ENCODE measurements around the gene PRODH2.

PRODH2 gene, protein sequence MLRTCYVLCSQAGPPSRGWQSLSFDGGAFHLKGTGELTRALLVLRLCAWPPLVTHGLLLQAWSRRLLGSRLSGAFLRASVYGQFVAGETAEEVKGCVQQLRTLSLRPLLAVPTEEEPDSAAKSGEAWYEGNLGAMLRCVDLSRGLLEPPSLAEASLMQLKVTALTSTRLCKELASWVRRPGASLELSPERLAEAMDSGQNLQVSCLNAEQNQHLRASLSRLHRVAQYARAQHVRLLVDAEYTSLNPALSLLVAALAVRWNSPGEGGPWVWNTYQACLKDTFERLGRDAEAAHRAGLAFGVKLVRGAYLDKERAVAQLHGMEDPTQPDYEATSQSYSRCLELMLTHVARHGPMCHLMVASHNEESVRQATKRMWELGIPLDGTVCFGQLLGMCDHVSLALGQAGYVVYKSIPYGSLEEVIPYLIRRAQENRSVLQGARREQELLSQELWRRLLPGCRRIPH

DNA sequence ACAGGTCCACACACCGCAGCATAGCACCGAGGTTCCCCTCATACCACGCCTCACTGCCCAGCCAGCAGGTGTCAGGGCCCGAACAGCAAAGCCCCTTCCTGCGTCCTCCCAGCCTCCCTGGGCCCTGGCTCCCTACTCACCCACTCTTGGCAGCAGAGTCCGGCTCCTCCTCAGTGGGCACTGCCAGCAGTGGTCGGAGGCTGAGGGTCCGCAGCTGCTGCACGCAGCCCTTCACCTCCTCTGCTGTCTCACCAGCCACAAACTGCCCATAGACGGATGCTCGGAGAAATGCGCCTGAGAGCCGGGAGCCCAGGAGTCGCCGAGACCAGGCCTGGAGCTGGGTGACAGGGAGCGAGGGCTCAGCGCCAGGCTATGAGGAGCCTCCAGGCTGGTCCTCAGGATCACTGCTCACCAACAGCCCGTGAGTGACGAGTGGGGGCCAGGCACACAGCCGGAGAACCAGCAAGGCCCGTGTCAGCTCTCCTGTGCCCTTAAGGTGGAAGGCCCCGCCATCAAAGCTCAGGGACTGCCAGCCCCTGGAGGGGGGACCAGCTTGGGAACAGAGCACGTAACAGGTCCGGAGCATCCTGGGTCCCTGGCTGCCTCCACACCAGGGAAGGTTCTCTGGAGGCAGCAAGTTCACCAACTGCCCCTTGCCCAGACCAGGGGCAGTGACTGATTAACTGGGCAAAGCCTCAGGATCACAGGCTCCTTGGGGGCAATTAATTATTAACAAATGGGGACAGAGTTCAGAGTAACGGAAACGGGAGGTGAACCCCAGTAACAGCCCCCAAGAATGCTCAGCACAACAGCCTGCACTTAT is at the start of gene PRODH2:
PRODH2 (minus strand) TSS at position 626 of the 823 bp plus-strand sequence; CDS start at position 586, 40 bp downstream.
- Histone ChIP-seq H2AFZ (ENCODE audit: low read length) (no peak within 1 kb of the TSS), H3K27me3 (ENCODE audit: insufficient read depth, low read length) (no peaks in the 10 kb centered on the region; the same call in 1 of the 2 replicates), H3K27ac (ENCODE audit: low read depth, low read length, poor library complexity, severe bottlenecking) (no peak within 1 kb of the TSS), H3K36me3 (ENCODE audit: insufficient read depth, low read length) (no peaks in the 10 kb centered on the region), H4K20me1 (ENCODE audit: insufficient read depth, low read length) (no peaks in the 10 kb centered on the region), H3F3A (ENCODE audit: insufficient read depth, low read length) (no peaks in the 10 kb centered on the region), H3K9ac (ENCODE audit: low read length) (no peak within 1 kb of the TSS), H3K9me2 (ENCODE audit: low read depth, low read length) (no peaks in the 10 kb centered on the region), H3K4me2 (ENCODE audit: low read length) (no peak within 1 kb of the TSS), H3K79me2 (ENCODE audit: insufficient read depth, low read length) (no peaks in the 10 kb centered on the region), H3K9me3 (ENCODE audit: low read length) (no peaks in the 10 kb centered on the region), H3K4me1 (ENCODE audit: insufficient read depth, low read length, severe bottlenecking) (no peaks in the 10 kb centered on the region), H3K4me3 (ENCODE audit: low read depth, low read length, poor library complexity, severe bottlenecking) (no peak within 1 kb of the TSS)
- TF ChIP-seq, protein P1, sequence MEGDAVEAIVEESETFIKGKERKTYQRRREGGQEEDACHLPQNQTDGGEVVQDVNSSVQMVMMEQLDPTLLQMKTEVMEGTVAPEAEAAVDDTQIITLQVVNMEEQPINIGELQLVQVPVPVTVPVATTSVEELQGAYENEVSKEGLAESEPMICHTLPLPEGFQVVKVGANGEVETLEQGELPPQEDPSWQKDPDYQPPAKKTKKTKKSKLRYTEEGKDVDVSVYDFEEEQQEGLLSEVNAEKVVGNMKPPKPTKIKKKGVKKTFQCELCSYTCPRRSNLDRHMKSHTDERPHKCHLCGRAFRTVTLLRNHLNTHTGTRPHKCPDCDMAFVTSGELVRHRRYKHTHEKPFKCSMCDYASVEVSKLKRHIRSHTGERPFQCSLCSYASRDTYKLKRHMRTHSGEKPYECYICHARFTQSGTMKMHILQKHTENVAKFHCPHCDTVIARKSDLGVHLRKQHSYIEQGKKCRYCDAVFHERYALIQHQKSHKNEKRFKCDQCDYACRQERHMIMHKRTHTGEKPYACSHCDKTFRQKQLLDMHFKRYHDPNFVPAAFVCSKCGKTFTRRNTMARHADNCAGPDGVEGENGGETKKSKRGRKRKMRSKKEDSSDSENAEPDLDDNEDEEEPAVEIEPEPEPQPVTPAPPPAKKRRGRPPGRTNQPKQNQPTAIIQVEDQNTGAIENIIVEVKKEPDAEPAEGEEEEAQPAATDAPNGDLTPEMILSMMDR (IDR thresholded peaks at IDR 0.05; ENCODE audit: low read length), result no peak
- no peak for TF ChIP-seq EZH2 (IDR thresholded peaks at IDR 0.05; ENCODE audit: borderline replicate concordance, low read length)

DNA sequence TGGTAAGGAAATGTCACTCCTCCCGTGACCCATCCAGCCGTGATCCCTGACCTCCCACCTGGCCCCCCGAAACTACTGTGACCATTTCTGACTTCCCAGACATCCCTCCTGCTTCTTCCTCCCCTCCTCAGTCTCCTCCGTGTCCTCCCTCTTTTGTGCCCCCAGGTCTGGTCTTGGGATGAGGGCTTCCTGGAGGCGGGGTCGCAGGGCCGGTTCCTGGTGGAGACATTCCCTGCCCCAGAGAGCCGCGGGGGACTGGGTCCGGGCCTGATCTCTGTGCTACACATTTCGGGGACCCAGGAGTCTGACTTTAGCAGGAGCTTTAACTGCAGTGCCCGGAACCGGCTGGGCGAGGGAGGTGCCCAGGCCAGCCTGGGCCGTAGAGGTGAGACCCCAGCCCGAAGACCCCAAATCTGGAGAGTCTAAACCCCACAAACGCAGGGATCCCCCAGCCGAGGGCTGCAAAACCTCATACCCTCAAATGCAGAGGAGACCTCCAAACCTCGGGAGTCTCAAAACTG is 49.1 kb upstream of the PRODH2 start:
- Histone ChIP-seq H3K4me3 (ENCODE audit: low read depth, low read length, poor library complexity, severe bottlenecking) (no peak overlapping the region), H3K9me3 (ENCODE audit: low read length) (no peaks in the 10 kb centered on the region), H3K4me1 (ENCODE audit: insufficient read depth, low read length, severe bottlenecking) (peaks cover 7% of the 10 kb centered on the region), H3K9me2 (ENCODE audit: low read depth, low read length) (no peaks in the 10 kb centered on the region), H3K9ac (ENCODE audit: low read length) (no peak overlapping the region), H3F3A (ENCODE audit: insufficient read depth, low read length) (no peaks in the 10 kb centered on the region), H4K20me1 (ENCODE audit: insufficient read depth, low read length) (no peaks in the 10 kb centered on the region), H3K27me3 (ENCODE audit: insufficient read depth, low read length) (no peaks in the 10 kb centered on the region; the same call in 1 of the 2 replicates), H3K79me2 (ENCODE audit: insufficient read depth, low read length) (no peaks in the 10 kb centered on the region), H3K27ac (ENCODE audit: low read depth, low read length, poor library complexity, severe bottlenecking) (no peak overlapping the region), H3K4me2 (ENCODE audit: low read length) (no peak overlapping the region), H3K36me3 (ENCODE audit: insufficient read depth, low read length) (no peaks in the 10 kb centered on the region), H2AFZ (ENCODE audit: low read length) (no peak overlapping the region)
- no peak for TF ChIP-seq EZH2 (IDR thresholded peaks at IDR 0.05; ENCODE audit: borderline replicate concordance, low read length)
- TF ChIP-seq, protein P1 (IDR thresholded peaks at IDR 0.05; ENCODE audit: low read length), result no peak

DNA sequence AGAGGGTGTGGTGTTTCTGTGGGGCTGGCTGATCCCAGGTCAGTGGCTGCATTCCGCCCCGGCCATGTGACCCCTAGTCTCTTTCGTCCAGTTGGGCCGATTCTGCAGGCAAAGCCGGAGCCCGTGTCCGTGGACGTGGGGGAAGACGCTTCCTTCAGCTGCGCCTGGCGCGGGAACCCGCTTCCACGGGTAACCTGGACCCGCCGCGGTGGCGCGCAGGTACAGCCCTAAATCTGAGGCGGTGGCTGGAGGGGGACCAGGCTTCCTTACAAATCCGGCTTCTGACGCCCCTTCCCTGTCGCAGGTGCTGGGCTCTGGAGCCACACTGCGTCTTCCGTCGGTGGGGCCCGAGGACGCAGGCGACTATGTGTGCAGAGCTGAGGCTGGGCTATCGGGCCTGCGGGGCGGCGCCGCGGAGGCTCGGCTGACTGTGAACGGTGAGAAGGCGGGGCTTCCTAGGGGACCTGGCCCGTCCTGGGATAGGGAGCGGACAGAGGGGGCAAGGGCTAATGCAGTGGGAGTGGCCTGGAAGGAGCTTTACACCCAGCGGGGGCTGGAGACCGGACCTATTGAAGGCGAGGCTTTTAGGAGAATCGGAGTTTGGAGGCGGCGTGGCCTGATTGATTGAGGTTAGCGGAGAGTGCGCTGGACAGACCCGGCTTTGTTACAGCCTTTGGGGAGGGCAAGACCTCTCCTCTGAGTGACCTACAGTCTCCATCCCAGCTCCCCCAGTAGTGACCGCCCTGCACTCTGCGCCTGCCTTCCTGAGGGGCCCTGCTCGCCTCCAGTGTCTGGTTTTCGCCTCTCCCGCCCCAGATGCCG is 48.4 kb upstream of the PRODH2 start:
- Histone ChIP-seq H3K9me2 (ENCODE audit: low read depth, low read length) (no peaks in the 10 kb centered on the region), H3K4me2 (ENCODE audit: low read length) (no peak overlapping the region), H3K4me3 (ENCODE audit: low read depth, low read length, poor library complexity, severe bottlenecking) (no peak overlapping the region), H3K4me1 (ENCODE audit: insufficient read depth, low read length, severe bottlenecking) (peaks cover 12% of the 10 kb centered on the region), H3K27ac (ENCODE audit: low read depth, low read length, poor library complexity, severe bottlenecking) (no peak overlapping the region), H2AFZ (ENCODE audit: low read length) (no peak overlapping the region), H3K9me3 (ENCODE audit: low read length) (no peaks in the 10 kb centered on the region), H4K20me1 (ENCODE audit: insufficient read depth, low read length) (no peaks in the 10 kb centered on the region), H3F3A (ENCODE audit: insufficient read depth, low read length) (no peaks in the 10 kb centered on the region), H3K27me3 (ENCODE audit: insufficient read depth, low read length) (no peaks in the 10 kb centered on the region; the same call in 1 of the 2 replicates), H3K79me2 (ENCODE audit: insufficient read depth, low read length) (no peaks in the 10 kb centered on the region), H3K36me3 (ENCODE audit: insufficient read depth, low read length) (no peaks in the 10 kb centered on the region), H3K9ac (ENCODE audit: low read length) (no peak overlapping the region)
- TF ChIP-seq EZH2 (IDR thresholded peaks at IDR 0.05; ENCODE audit: borderline replicate concordance, low read length), result no peak
- TF ChIP-seq, protein P1 (IDR thresholded peaks at IDR 0.05; ENCODE audit: low read length), result no peak

Measured in OCI-LY1 (cell line).